Measurements from ENCODE around the gene PLEKHN1. TPM values are rescaled to one million over a fixed set of nuclear protein-coding genes. Genes with fewer than 3 reads are reported as not detected.
A peak's percentile ranks its signal among the peaks of the same experiment; 100 is the strongest.

PLEKHN1 gene
- total and polyA plus RNA-seq, 2 experiments from 2014 or later, result 0.36 to 0.60 TPM

GRCh38 chr1:950268-950667 lies 16.0 kb upstream of the PLEKHN1 start:
- no peaks in the 10 kb centered on the region for H3K4me1 ChIP-seq (ENCODE audit: low read depth)
- no peak for DNase-seq (ENCODE audit: low read depth in 1 of 2, low spot score in 1 of 2)
- H3K9me3 ChIP-seq (ENCODE audit: low read depth), result no peaks in the 10 kb centered on the region
- no peak for TF ChIP-seq CTCF (IDR thresholded peaks at IDR 0.05; ENCODE audit: low read depth, low read length)
- no peak overlapping the region for H3K4me3 ChIP-seq
- no peak overlapping the region for H3K27ac ChIP-seq
- H3K36me3 ChIP-seq, result peaks cover 36% of the 10 kb centered on the region
- no peaks in the 10 kb centered on the region for H3K27me3 ChIP-seq

- Histone ChIP-seq H3K27me3 (no peaks in the 10 kb centered on the region), H3K27ac (no peak overlapping the region), H3K9me3 (ENCODE audit: low read depth) (no peaks in the 10 kb centered on the region), H3K4me3 (no peak overlapping the region), H3K4me1 (ENCODE audit: low read depth) (no peaks in the 10 kb centered on the region), H3K36me3 (peaks cover 42% of the 10 kb centered on the region)
- no peak for DNase-seq (ENCODE audit: low read depth in 1 of 2, low spot score in 1 of 2)
- TF ChIP-seq CTCF (IDR thresholded peaks at IDR 0.05; ENCODE audit: low read depth, low read length), result no peak
Observed at GRCh38 chr1:950881-951280, 15.4 kb upstream of the PLEKHN1 start.

GRCh38 chr1:951364-951763 lies 14.9 kb upstream of the PLEKHN1 start:
- Histone ChIP-seq H3K27ac (no peak overlapping the region), H3K27me3 (no peaks in the 10 kb centered on the region), H3K4me1 (ENCODE audit: low read depth) (no peaks in the 10 kb centered on the region), H3K9me3 (ENCODE audit: low read depth) (no peaks in the 10 kb centered on the region), H3K36me3 (peaks cover 46% of the 10 kb centered on the region), H3K4me3 (no peak overlapping the region)
- TF ChIP-seq CTCF (IDR thresholded peaks at IDR 0.05; ENCODE audit: low read depth, low read length), result peak; percentile 51
- peak in 1 of 2 donors; percentile 45 for DNase-seq (ENCODE audit: low read depth in 1 of 2, low spot score in 1 of 2)

- Histone ChIP-seq H3K27me3 (no peaks in the 10 kb centered on the region), H3K27ac (no peak overlapping the region), H3K4me3 (no peak overlapping the region), H3K36me3 (peaks cover 46% of the 10 kb centered on the region), H3K4me1 (ENCODE audit: low read depth) (no peaks in the 10 kb centered on the region), H3K9me3 (ENCODE audit: low read depth) (no peaks in the 10 kb centered on the region)
- DNase-seq (ENCODE audit: low read depth in 1 of 2, low spot score in 1 of 2), result no peak
- no peak for TF ChIP-seq CTCF (IDR thresholded peaks at IDR 0.05; ENCODE audit: low read depth, low read length)
Observed at GRCh38 chr1:952201-952600, 14.1 kb upstream of the PLEKHN1 start.

- no peaks in the 10 kb centered on the region for H3K27me3 ChIP-seq
- no peak for TF ChIP-seq CTCF (IDR thresholded peaks at IDR 0.05; ENCODE audit: low read depth, low read length)
- H3K9me3 ChIP-seq (ENCODE audit: low read depth), result no peaks in the 10 kb centered on the region
- peaks cover under 1% of the 10 kb centered on the region for H3K4me1 ChIP-seq (ENCODE audit: low read depth)
- H3K36me3 ChIP-seq, result peaks cover 45% of the 10 kb centered on the region
- H3K27ac ChIP-seq, result no peak overlapping the region
- DNase-seq (ENCODE audit: low read depth in 1 of 2, low spot score in 1 of 2), result no peak
- no peak overlapping the region for H3K4me3 ChIP-seq
Observed at GRCh38 chr1:952603-953002, 13.7 kb upstream of the PLEKHN1 start.
